HEK293 (cell line): ENCODE results near the gene ARNT2.

Source experiments
- CTCF ChIA-PET: fragments of 350-600 bp; formaldehyde crosslinking; extraction: SDS; loops from one replicate; lab custom pipeline; 2021; ENCODE audit warnings: antibody characterized with exemption; lab: Yijun Ruan, JAX
- POLR2A ChIA-PET: fragments of 300-600 bp; formaldehyde crosslinking; extraction: SDS; loops from one replicate; lab custom pipeline; 2020; ENCODE audit warnings: antibody characterized with exemption, inconsistent platforms; lab: Yijun Ruan, JAX
- H3K27ac ChIP-seq: fragments of 200-500 bp; sonication (Bioruptor generic); 2 replicates; pipeline ENCODE4 v1.5.1; 2014; ENCODE audit warnings: low read depth, low read length, control low read depth, inconsistent platforms; ENCODE audit errors: extremely low read depth
- H3K36me3 ChIP-seq, 2 experiments: fragments of 200-500 bp in 1 of 2; sonication (Bioruptor generic) in 1 of 2; 1 replicate in 1 of 2; 2 replicates in 1 of 2; pipeline ENCODE4 v1.5.1; 2014 to 2017; ENCODE audit warnings: inconsistent platforms in 2 of 2, low read length in 2 of 2; ENCODE audit not compliant: control insufficient read depth in 2 of 2, insufficient read depth in 1 of 2
- H3K4me1 ChIP-seq: fragments of 200-500 bp; sonication (Bioruptor generic); 2 replicates; pipeline ENCODE4 v1.5.1; 2014; ENCODE audit warnings: mild to moderate bottlenecking, low read length, inconsistent platforms; ENCODE audit not compliant: control insufficient read depth, insufficient read depth
- H3K4me3 ChIP-seq: 2 replicates; pipeline ENCODE4 v1.5.1; 2011; ENCODE audit warnings: low read depth, mild to moderate bottlenecking, control low read depth, low read length, moderate library complexity
- H3K9me3 ChIP-seq: fragments of 200-500 bp; sonication (Bioruptor generic); 2 replicates; pipeline ENCODE4 v1.5.1; 2014; ENCODE audit warnings: low read depth, low read length, inconsistent platforms; ENCODE audit not compliant: control insufficient read depth, insufficient read depth
- GLIS1 ChIP-seq: fragments of 450-650 bp; formaldehyde crosslinking; IDR thresholded peaks from 2 replicates; pipeline ENCODE4 v1.5.1; 2016; ENCODE audit warnings: missing biosample characterization, missing genetic modification characterization
- KLF10 ChIP-seq: fragments of 450-650 bp; IDR thresholded peaks from 2 replicates; pipeline ENCODE4 v1.5.1; 2018; ENCODE audit warnings: missing biosample characterization, mild to moderate bottlenecking, missing genetic modification characterization
- SCRT1 ChIP-seq: fragments of 450-650 bp; formaldehyde crosslinking; IDR thresholded peaks from 2 replicates; pipeline ENCODE4 v1.5.1; 2016; ENCODE audit warnings: missing biosample characterization, missing genetic modification characterization, borderline replicate concordance
- SETDB1 ChIP-seq: IDR thresholded peaks from one replicate; pipeline ENCODE4 v1.6.1; 2017; ENCODE audit warnings: mild to moderate bottlenecking, low read length, moderate library complexity, mixed read lengths; ENCODE audit not compliant: insufficient read length
- SP7 ChIP-seq: fragments of 450-650 bp; formaldehyde crosslinking; IDR thresholded peaks from 2 replicates; pipeline ENCODE4 v1.5.1; 2016; ENCODE audit warnings: missing biosample characterization, missing genetic modification characterization
- YY1 ChIP-seq: fragments of 450-650 bp; formaldehyde crosslinking; IDR thresholded peaks from 2 replicates; pipeline ENCODE4 v1.5.1; 2018; ENCODE audit warnings: missing biosample characterization, missing genetic modification characterization
- ZFP3 ChIP-seq: fragments of 450-650 bp; formaldehyde crosslinking; IDR thresholded peaks from 2 replicates; pipeline ENCODE4 v1.5.1; 2016; ENCODE audit warnings: low read depth, missing biosample characterization, missing genetic modification characterization
- ZNF133 ChIP-seq: fragments of 450-650 bp; formaldehyde crosslinking; IDR thresholded peaks from 2 replicates; pipeline ENCODE4 v1.5.1; 2016; ENCODE audit warnings: missing biosample characterization, missing genetic modification characterization
- ZNF138 ChIP-seq: fragments of 450-650 bp; formaldehyde crosslinking; IDR thresholded peaks from 2 replicates; pipeline ENCODE4 v1.5.1; 2016; ENCODE audit warnings: missing biosample characterization, missing genetic modification characterization, borderline replicate concordance
- ZNF155 ChIP-seq: fragments of 450-650 bp; formaldehyde crosslinking; IDR thresholded peaks from 2 replicates; pipeline ENCODE4 v1.5.1; 2016; ENCODE audit warnings: missing biosample characterization, missing genetic modification characterization
- ZNF248 ChIP-seq: fragments of 450-650 bp; formaldehyde crosslinking; IDR thresholded peaks from 2 replicates; pipeline ENCODE4 v1.5.1; 2017; ENCODE audit warnings: missing biosample characterization, missing genetic modification characterization
- ZNF37A ChIP-seq: fragments of 450-650 bp; IDR thresholded peaks from 2 replicates; pipeline ENCODE4 v1.5.1; 2018; ENCODE audit warnings: missing biosample characterization, missing genetic modification characterization
- ZNF394 ChIP-seq: fragments of 450-650 bp; formaldehyde crosslinking; IDR thresholded peaks from 2 replicates; pipeline ENCODE4 v1.5.1; 2016; ENCODE audit warnings: missing biosample characterization, missing genetic modification characterization, mild to moderate bottlenecking, moderate library complexity, borderline replicate concordance
- ZNF544 ChIP-seq: fragments of 450-650 bp; formaldehyde crosslinking; IDR thresholded peaks from 2 replicates; pipeline ENCODE4 v1.5.0; 2017; ENCODE audit warnings: missing biosample characterization, missing genetic modification characterization
- ZNF670 ChIP-seq: fragments of 450-650 bp; formaldehyde crosslinking; IDR thresholded peaks from 2 replicates; pipeline ENCODE4 v1.5.1; 2016; ENCODE audit warnings: missing biosample characterization, missing genetic modification characterization, low read depth
- ZNF701 ChIP-seq: fragments of 450-650 bp; formaldehyde crosslinking; IDR thresholded peaks from 2 replicates; pipeline ENCODE4 v1.5.1; 2016; ENCODE audit warnings: missing biosample characterization, missing genetic modification characterization
- ZNF76 ChIP-seq: fragments of 450-650 bp; formaldehyde crosslinking; IDR thresholded peaks from 2 replicates; pipeline ENCODE4; 2016; ENCODE audit warnings: low read depth, missing biosample characterization, missing genetic modification characterization, borderline replicate concordance
- TF ChIP-seq, protein P1 (sequence below): fragments of 450-650 bp; formaldehyde crosslinking; IDR thresholded peaks from 2 replicates; pipeline ENCODE4 v1.5.1; 2016; ENCODE audit warnings: missing biosample characterization, missing genetic modification characterization, low read depth

The ARNT2 gene

DNA sequence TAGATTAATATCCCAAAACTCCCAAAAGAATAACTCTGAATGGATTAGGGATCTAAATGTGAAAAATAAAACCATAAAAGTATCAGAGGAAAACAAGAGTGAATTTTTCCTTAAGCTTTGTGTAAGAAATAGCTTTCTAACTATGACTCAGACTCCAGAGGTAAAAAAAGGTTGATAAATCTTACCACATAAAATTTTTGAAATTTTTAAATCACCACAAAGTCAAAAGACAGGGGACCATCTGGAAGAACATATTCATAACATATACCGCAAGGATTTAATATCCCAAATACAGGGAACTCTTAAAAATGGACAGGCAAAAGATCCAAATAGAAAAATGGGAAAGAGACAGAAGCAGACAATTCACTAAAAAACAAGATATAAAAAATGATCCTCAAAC, 145.0 kb downstream of the ARNT2 start:
- H3K9me3 ChIP-seq = no peaks in the 10 kb centered on the region
- TF ChIP-seq KLF10 (tag by site-specific recombination) (no peak), ZNF37A (tag by site-specific recombination) (no peak), SP7 (tag by site-specific recombination) (no peak), ZNF701 (tag by site-specific recombination) (no peak), ZNF155 (no peak), ZNF544 (no peak)
- TF ChIP-seq, protein P1, sequence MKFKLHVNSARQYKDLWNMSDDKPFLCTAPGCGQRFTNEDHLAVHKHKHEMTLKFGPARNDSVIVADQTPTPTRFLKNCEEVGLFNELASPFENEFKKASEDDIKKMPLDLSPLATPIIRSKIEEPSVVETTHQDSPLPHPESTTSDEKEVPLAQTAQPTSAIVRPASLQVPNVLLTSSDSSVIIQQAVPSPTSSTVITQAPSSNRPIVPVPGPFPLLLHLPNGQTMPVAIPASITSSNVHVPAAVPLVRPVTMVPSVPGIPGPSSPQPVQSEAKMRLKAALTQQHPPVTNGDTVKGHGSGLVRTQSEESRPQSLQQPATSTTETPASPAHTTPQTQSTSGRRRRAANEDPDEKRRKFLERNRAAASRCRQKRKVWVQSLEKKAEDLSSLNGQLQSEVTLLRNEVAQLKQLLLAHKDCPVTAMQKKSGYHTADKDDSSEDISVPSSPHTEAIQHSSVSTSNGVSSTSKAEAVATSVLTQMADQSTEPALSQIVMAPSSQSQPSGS (tag by site-specific recombination) = no peak
- POLR2A ChIA-PET = no interaction called here
- no peak overlapping the region for H3K4me3 ChIP-seq
- H3K4me1 ChIP-seq = no peaks in the 10 kb centered on the region
- no peaks in the 10 kb centered on the region for H3K36me3 ChIP-seq
- CTCF ChIA-PET = interaction anchor here (0.9 to 1.4 kb wide), 2 partner anchors 18 to 227 kb away, joined by 3 to 4 read pairs; no protein-coding TSS in a partner anchor
- H3K27ac ChIP-seq = no peak overlapping the region

DNA sequence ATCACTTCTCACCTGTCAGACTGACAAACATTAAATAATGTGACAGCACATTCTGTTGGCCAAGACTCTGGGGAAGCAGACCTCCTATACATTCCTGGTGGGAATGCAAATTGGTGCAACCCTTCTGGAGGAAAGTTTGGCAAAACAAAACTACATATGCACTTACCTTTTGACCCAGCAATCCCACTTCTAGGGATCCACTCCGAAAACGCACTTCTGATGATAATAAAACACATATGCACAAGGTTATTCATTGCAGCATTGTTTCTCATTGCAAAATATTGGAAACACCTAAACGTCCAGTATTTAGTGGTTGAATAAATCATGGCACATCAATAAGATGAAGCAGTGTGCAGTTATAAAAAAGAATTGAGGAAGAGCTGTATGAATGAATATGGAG, 145.5 kb downstream of the ARNT2 start:
- H3K4me3 ChIP-seq = no peak overlapping the region
- CTCF ChIA-PET = interaction anchor here (0.6 to 1.4 kb wide), 4 partner anchors 18 to 1238 kb away, joined by 3 to 4 read pairs (median 4); no protein-coding TSS in a partner anchor
- TF ChIP-seq ZNF248 = no peak
- no peak for TF ChIP-seq ZNF670 (tag by site-specific recombination)
- TF ChIP-seq ZNF394 (tag by site-specific recombination) = no peak
- TF ChIP-seq ZNF138 (tag by site-specific recombination) = no peak
- TF ChIP-seq, all 188 proteins: peak for 0
- POLR2A ChIA-PET = no interaction called here
- no peaks in the 10 kb centered on the region for H3K9me3 ChIP-seq
- no peak overlapping the region for H3K27ac ChIP-seq
- H3K4me1 ChIP-seq = no peaks in the 10 kb centered on the region
- no peaks in the 10 kb centered on the region for H3K36me3 ChIP-seq

DNA sequence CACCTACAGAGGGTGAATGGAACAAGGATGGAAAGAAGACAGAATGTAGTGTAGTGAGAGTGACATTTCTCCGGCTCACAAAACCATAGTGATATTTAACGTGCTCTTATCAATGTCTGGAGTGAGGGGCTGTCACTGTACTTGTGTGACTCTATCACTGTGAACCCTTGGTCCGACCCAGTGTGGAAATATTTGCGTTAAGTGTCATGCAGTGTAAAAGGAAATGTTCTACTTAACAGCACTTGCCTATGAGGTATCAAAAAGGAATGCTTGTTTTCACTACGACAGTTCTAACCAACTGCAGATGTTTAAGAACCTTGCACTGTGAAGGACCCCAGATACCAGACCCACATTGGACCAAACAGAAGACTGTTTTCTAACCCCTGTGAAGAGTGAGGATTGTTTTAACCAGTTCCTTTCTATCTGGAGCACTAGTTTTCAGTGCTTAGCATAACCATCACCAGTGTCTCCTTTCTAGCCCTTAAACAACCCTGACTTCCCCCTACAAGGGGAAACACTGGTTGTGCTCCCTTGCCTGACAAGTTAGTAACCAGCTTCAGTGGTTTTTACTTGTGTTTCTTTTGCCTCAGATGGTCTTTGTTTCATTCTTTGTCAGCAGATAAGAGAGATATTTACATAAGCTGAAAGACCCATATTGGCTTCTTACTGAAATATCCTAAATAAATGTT, 146.2 kb downstream of the ARNT2 start:
- TF ChIP-seq SCRT1 (no peak), YY1 (tag by site-specific recombination) (no peak)
- TF ChIP-seq, all 188 proteins: peak for 0
- Histone ChIP-seq H3K36me3 (peaks cover 0 to 4% of the 10 kb centered on the region in 2 experiments; a peak in 2 of 3 replicates), H3K9me3 (no peaks in the 10 kb centered on the region), H3K4me1 (no peaks in the 10 kb centered on the region), H3K27ac (no peak overlapping the region), H3K4me3 (no peak overlapping the region)
- POLR2A ChIA-PET = no interaction called here
- CTCF ChIA-PET = interaction anchor here (0.6 to 0.9 kb wide), 4 partner anchors 17 to 1239 kb away, joined by 3 to 4 read pairs (median 4); no protein-coding TSS in a partner anchor

DNA sequence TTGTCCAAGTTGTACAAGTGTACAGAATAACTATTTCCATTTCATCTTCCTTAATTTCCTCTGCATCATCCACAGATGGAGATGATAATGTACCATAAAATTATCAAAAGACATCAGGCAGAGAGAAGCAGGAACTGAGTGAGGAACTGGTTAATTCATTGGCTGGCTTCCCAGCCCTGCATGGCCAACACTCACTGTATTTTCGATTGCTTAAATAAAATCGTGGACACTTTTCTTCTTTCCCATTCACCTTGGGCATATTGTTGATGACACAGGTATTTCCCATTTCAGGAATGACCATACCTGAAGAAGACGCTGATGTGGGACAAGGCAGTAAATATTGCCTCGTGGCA, 146.7 kb downstream of the ARNT2 start:
- H3K27ac ChIP-seq = no peak overlapping the region
- ChIA-PET CTCF (interaction anchor here (0.8 kb wide), 1 partner anchor 93 kb away, joined by 3 read pairs; no protein-coding TSS in a partner anchor), POLR2A (no interaction called here)
- no peaks in the 10 kb centered on the region for H3K4me1 ChIP-seq
- TF ChIP-seq ZFP3 (no peak), GLIS1 (no peak), ZNF133 (tag by site-specific recombination) (no peak), SETDB1 (no peak), ZNF76 (no peak)
- TF ChIP-seq, protein P1 (tag by site-specific recombination) = no peak
- no peaks in the 10 kb centered on the region for H3K9me3 ChIP-seq
- peaks cover 0 to 5% of the 10 kb centered on the region in 2 experiments; a peak in 2 of 3 replicates for H3K36me3 ChIP-seq
- no peak overlapping the region for H3K4me3 ChIP-seq
